K562 (cell line): ENCODE measurements around the gene NAGS. TPM values are rescaled to one million over a fixed set of nuclear protein-coding genes. Genes with fewer than 3 reads are reported as not detected.
"Not testable (repeated sequence)": the region's sequence is repeated elsewhere in the genome, so short reads cannot be mapped to it uniquely, and the experiment has no call there.

Experiments used
- ATAC-seq: fragments of 200-7000 bp; cut with Tn5 transposase; 3 replicates; pipeline ENCODE4 v1.9.1; 2020; ENCODE audit warnings: moderate library complexity
- BruUV-seq: library from RNA; stranded (reverse); fragments of 400-500 nt; replicated peaks from 2 replicates; lab custom pipeline; 2021; lab: Mats Ljungman, UMichigan
- CTCF ChIA-PET: fragments of 300-600 bp; formaldehyde crosslinking; extraction: SDS; loops from one replicate; lab custom pipeline; 2021; ENCODE audit warnings: low intra/inter-chr PET ratio; lab: Yijun Ruan, JAX
- POLR2A ChIA-PET: fragments of 300-600, 350-650 bp; sonication (Branson Sonifier 250); formaldehyde crosslinking; extraction: SDS; loops from one replicate; lab custom pipeline; 2021; ENCODE audit warnings: antibody characterized with exemption, inconsistent platforms; lab: Yijun Ruan, JAX
- DNase-seq, 4 experiments: peaks; one replicate each; pipeline versions ENCODE4 v3.0.0 to v3.0.0-alpha.2; 2011 to 2018; ENCODE audit warnings: low spot score in 3 of 4, mixed read lengths in 3 of 4; ENCODE audit errors: extremely low read depth in 1 of 4
- FAIRE-seq: peaks from 2 replicates; lab custom pipeline; 2011; peaks lifted over from hg19 to GRCh38; lab: Jason Lieb, UNC
- H2AFZ ChIP-seq: 2 replicates; pipeline ENCODE4 v1.6.0; 2011; ENCODE audit warnings: low read depth, low read length, control low read depth, inconsistent platforms
- H3K27ac ChIP-seq: fragments of 200-600 bp; 3 replicates; pipeline ENCODE4 v1.8.0; 2011; ENCODE audit warnings: low read depth, mild to moderate bottlenecking, control low read depth, inconsistent platforms, low read length, moderate library complexity, mixed read lengths; ENCODE audit errors: extremely low read depth
- H3K27me3 ChIP-seq, 2 experiments: fragments of 300-600 bp in 1 of 2; 2 replicates in 1 of 2; 3 replicates in 1 of 2; pipeline versions ENCODE4 v1.6.0 to v1.8.0; 2011; ENCODE audit warnings: inconsistent platforms in 2 of 2, low read length in 2 of 2, mild to moderate bottlenecking in 1 of 2, mixed read lengths in 1 of 2, moderate library complexity in 1 of 2; ENCODE audit not compliant: control insufficient read depth in 2 of 2, insufficient read depth in 2 of 2
- H3K36me3 ChIP-seq: fragments of 300-600 bp; 3 replicates; pipeline ENCODE4 v1.8.0; 2011; ENCODE audit warnings: mild to moderate bottlenecking, low read length, inconsistent platforms; ENCODE audit not compliant: control insufficient read depth, insufficient read depth
- H3K4me1 ChIP-seq, 2 experiments: fragments of 200-600 bp in 1 of 2; replicated peaks in 1 of 2; 2 replicates in 1 of 2; 3 replicates in 1 of 2; pipeline versions ENCODE4 v1.5.1 to v1.8.0; 2011; ENCODE audit warnings: inconsistent platforms in 2 of 2, low read length in 2 of 2, mild to moderate bottlenecking in 1 of 2, mixed read lengths in 1 of 2, moderate library complexity in 1 of 2; ENCODE audit not compliant: control insufficient read depth in 2 of 2, insufficient read depth in 2 of 2
- H3K4me2 ChIP-seq: 2 replicates; pipeline ENCODE4 v1.6.1; 2011; ENCODE audit warnings: low read length, control low read depth, inconsistent platforms, mixed read lengths; ENCODE audit not compliant: insufficient read depth
- H3K4me3 ChIP-seq: fragments of 200-600 bp; sonication (generic), shearing (Covaris generic); 2 replicates; pipeline ENCODE4 v1.5.1; 2016; ENCODE audit warnings: control low read depth, inconsistent platforms
- H3K79me2 ChIP-seq: fragments of 200-600 bp; 3 replicates; pipeline ENCODE4 v1.8.0; 2011; ENCODE audit warnings: low read length, inconsistent platforms; ENCODE audit not compliant: control insufficient read depth, insufficient read depth
- H3K9ac ChIP-seq, 2 experiments: 2 replicates each; pipeline versions ENCODE4 v1.6.0 to v1.6.1; 2011; ENCODE audit warnings: low read depth in 2 of 2, low read length in 2 of 2, control low read depth in 1 of 2, inconsistent platforms in 1 of 2, mild to moderate bottlenecking in 1 of 2, mixed read lengths in 1 of 2; ENCODE audit not compliant: insufficient read depth in 1 of 2
- H3K9me1 ChIP-seq: one replicate; pipeline ENCODE4 v1.6.0; 2011; ENCODE audit warnings: inconsistent platforms, mild to moderate bottlenecking, low read length, moderate library complexity; ENCODE audit not compliant: control insufficient read depth, insufficient read depth
- H3K9me3 ChIP-seq: replicated peaks from 2 replicates; pipeline ENCODE4 v1.5.1; 2011; ENCODE audit warnings: low read depth, low read length, inconsistent platforms; ENCODE audit not compliant: control insufficient read depth, insufficient read depth
- H4K20me1 ChIP-seq: replicated peaks from 2 replicates; pipeline ENCODE4 v1.6.1; 2011; ENCODE audit warnings: low read length, inconsistent platforms, mixed read lengths; ENCODE audit not compliant: control insufficient read depth, insufficient read depth
- POLR2A ChIP-seq: fragments of 450-650 bp; conservative IDR thresholded peaks from 2 replicates; pipeline ENCODE4 v1.6.1; 2016
- TGIF2 ChIP-seq: sonication (generic); formaldehyde crosslinking; IDR thresholded peaks from 2 replicates; pipeline ENCODE4 v1.8.1; 2022; ENCODE audit warnings: mild to moderate bottlenecking, missing genetic modification reagents, moderate library complexity
- WGBS: fragments of 100-300 bp; shearing (Covaris generic); methylation state at CpG from one replicate; pipeline ENCODE4 v1.1.6; 2016; ENCODE audit warnings: low coverage, mixed read lengths; ENCODE audit not compliant: insufficient coverage; ENCODE audit errors: missing lambda C conversion rate; 5-methylcytosine and 5-hydroxymethylcytosine counted together
- in situ Hi-C: fragments of 300-500 bp; cut with MboI; formaldehyde crosslinking; loops from 4 replicates; pipeline ENCODE4 v1.15.0; 2018; ENCODE audit warnings: inconsistent platforms, mixed read lengths
- intact Hi-C: fragments of 100-400 bp; cut with micrococcal nuclease; formaldehyde crosslinking; loops from 2 replicates; pipeline ENCODE4 v1.14.2; 2022
- polyA plus RNA-seq, 8 experiments: library from polyadenylated mRNA; depleted of rRNA in 4 of 8; stranded (reverse) in 5 of 8; unstranded in 3 of 8; fragments of >200 nt; fragmentation: Nextera tagmentation in 2 of 8; fragmentation: Illumina TruSeq in 1 of 8; extraction: Ambion mirVana in 2 of 8; extraction: Trizol in 1 of 8; gene quantifications; 2 replicates each; pipeline versions ENCODE4 v1.2.1 to v1.2.3, GENCODE V29; 2011 to 2014; ENCODE audit warnings: inconsistent platforms in 1 of 8, missing spikeins in 1 of 8
- total RNA-seq, 7 experiments: library from RNA; depleted of rRNA in 6 of 7; stranded (reverse); fragments of >200 nt in 6 of 7; fragmentation: Illumina TruSeq in 2 of 7; extraction: Trizol in 2 of 7; gene quantifications; 2 replicates each; pipeline versions ENCODE4 v1.2.1 to v1.2.3, GENCODE V29; 2011 to 2021; ENCODE audit warnings: low replicate concordance in 1 of 7

NAGS gene
- total and polyA plus RNA-seq, 9 of the 15 experiments (the other 6 are each of a cell fraction or from before 2014, with no cell fraction given), result not detected

- H3K9ac ChIP-seq, result no peak overlapping the region
- no peaks in the 10 kb centered on the region; a peak in 1 of 5 replicates for H3K4me1 ChIP-seq
- no peak for FAIRE-seq
- intact Hi-C loops, result no loop called here
- H3K27ac ChIP-seq, result no peak overlapping the region
- 94% methylated on average over 3 of the region's 3 CpGs for WGBS
- H3K79me2 ChIP-seq, result peaks cover 3% of the 10 kb centered on the region; the same call in 1 of the 3 replicates
- no peaks in the 10 kb centered on the region for H3K9me1 ChIP-seq
- ATAC-seq, result no peak
- in situ Hi-C loops, result no loop called here
- H3K9me3 ChIP-seq, result no peaks in the 10 kb centered on the region
- no peak overlapping the region for H3K4me2 ChIP-seq
- no peaks in the 10 kb centered on the region for H3K27me3 ChIP-seq
- ChIA-PET POLR2A (interaction anchor here (0.9 kb wide), 2 partner anchors 35 to 134 kb away, joined by 3 to 4 read pairs; no protein-coding TSS in a partner anchor), CTCF (no interaction called here)
- BruUV-seq, result no TSS peak
- no peak overlapping the region for H3K4me3 ChIP-seq
- H4K20me1 ChIP-seq, result no peaks in the 10 kb centered on the region
- H3K36me3 ChIP-seq, result peaks cover 74% of the 10 kb centered on the region
- no peak for TF ChIP-seq TGIF2
- peak; percentile 30; the same call in 1 of the 2 replicates for TF ChIP-seq POLR2A
- no peak for DNase-seq
- H2AFZ ChIP-seq, result no peak overlapping the region
Measured at GRCh38 chr17:44033861-44034408, 29.5 kb downstream of the NAGS start.

GRCh38 chr17:44034688-44035087 lies 30.3 kb downstream of the NAGS start:
- ATAC-seq, result not testable (repeated sequence)

More at GRCh38 chr17:44034688-44035087, 30.3 kb downstream of the NAGS start:
- H3K4me3 ChIP-seq, H3K9me1 ChIP-seq, DNase-seq, H3K27me3 ChIP-seq, CTCF ChIA-PET, H4K20me1 ChIP-seq, in situ Hi-C loops, H3K79me2 ChIP-seq, FAIRE-seq, H3K9me3 ChIP-seq, intact Hi-C loops, H3K4me1 ChIP-seq, BruUV-seq, H3K9ac ChIP-seq, H3K4me2 ChIP-seq, H3K27ac ChIP-seq, H2AFZ ChIP-seq: not testable (repeated sequence)
- no CpG with 5 or more reads among the region's 3 CpGs for WGBS
- H3K36me3 ChIP-seq, result peaks cover 71% of the 10 kb centered on the region
- POLR2A ChIA-PET, result interaction anchor here (0.7 to 0.9 kb wide), 2 partner anchors 135 to 1763 kb away, joined by 3 to 4 read pairs; no protein-coding TSS in a partner anchor
